HG03066 (cell line): ENCODE data around the gene RAD51B.

ENCODE experiments used
- ATAC-seq: cut with Tn5 transposase; IDR thresholded peaks from one replicate; pipeline ENCODE4 v1.9.1; 2021; ENCODE audit warnings: low read depth; ENCODE audit not compliant: unreplicated experiment

Gene RAD51B

GRCh38 chr14:67887478-67887877 is 67.9 kb downstream of the RAD51B start:
- no peak for ATAC-seq

GRCh38 chr14:67889455-67889854 is 69.9 kb downstream of the RAD51B start:
- no peak for ATAC-seq

DNA sequence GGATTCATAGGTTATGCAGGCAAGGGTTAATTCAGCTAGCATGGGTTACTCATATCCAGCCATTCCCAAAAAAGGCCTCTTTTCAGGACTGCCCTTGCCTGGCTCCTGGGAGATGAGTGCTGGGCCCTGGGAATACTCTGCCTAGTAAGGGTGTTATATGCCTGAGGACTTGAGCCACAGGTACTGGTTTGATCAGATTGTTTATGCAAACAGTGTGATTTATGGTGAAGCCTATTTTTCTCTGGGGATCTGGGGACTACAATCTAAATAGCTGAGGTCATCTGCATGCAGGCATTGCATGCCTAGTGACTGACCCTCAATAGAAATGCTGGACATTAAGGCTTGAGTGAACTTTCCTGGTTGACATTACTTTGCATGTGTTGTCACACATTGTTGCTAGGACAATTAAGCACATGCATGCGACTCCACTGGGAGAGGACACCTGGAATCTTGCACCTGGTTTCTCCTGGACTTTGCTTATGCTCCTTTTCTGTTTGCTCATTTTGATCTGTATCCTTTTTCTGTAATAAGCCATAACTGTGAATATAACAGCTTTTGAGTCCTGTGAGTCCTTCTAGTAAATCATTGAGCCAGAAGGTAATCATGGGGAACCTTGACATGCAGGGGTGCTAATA is 73.0 kb downstream of the RAD51B start:
- no peak for ATAC-seq

DNA sequence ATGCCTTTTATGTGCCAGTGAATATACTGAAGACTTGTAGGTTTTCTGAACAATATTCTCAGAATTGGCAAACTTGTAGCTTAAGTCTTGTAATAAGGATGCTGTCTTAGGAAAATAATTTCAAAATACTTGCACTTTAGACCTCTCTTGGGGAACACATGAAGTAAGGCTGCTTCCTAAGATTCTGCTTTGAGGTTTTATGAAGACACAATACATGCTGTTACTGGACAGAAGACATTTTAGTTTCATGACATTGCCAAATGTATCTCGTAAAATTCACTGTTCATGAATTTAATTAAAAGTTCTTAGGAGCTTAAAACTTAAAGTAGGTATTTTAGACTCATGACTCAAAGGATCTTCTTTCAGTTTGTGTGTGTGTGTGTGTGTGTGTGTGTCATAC is 80.7 kb downstream of the RAD51B start:
- ATAC-seq = no peak

GRCh38 chr14:67908052-67908754 is 88.6 kb downstream of the RAD51B start:
- no peak for ATAC-seq

DNA sequence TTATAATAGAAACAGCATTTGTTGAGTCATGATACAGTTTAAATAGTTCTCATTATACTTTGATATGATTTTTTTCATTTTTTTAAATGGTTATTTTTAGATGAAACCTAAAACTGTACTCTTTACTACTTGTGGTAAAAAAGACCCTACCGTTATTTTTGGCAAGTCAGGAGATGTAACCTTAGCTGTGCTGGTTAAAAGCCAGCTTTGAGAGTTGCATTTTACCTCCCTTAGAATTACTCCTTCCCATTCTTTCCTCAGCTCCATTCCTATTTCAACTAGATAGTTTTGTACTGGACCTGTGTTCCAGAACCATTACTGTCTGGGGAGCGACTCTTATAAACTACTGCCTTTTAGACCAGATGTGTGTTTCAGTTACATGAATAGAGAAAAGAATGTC is 92.0 kb downstream of the RAD51B start:
- ATAC-seq = no peak

DNA sequence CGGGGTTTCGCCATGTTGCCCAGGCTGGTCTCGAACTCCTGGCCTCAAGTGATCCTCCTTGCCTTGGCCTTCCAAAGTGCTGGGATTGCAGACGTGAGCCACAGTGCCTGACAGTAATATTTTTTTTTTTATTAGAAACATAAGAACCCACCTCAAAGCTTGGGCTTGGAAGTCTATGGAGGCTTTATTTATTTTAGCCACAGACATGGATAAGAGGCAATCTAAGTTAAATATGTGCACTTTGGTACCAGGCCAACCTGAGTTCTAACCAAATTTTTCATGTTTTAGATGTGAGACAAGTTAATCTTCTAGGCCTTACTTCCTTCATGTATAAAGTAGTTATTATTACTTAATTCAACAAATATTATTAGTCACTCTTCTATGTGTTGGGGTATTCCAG is 96.9 kb downstream of the RAD51B start:
- no peak for ATAC-seq

- no peak for ATAC-seq
Observed at GRCh38 chr14:67917006-67917405, 97.4 kb downstream of the RAD51B start.

DNA sequence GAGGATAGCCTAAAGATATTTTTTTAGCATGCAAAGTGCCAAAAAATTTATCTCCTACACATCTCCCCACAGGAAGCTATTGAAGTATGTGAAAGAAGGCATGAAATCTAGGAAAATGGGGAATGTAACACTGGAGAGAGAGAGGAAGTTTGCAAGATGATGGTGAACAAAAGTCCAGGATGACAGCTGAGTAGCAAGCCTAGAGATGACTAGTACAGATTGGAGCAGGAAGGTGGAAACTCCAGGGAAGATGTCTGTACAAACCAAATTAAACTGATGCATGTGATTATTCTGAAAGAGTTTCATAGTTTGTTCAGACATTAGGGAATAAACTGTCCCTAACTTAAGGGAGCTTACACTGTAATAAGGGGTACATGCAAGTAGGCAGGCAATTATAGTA is 99.3 kb downstream of the RAD51B start:
- no peak for ATAC-seq

GRCh38 chr14:67919259-67920032 is 99.9 kb downstream of the RAD51B start:
- no peak for ATAC-seq

GRCh38 chr14:67926821-67927220 is 107.2 kb downstream of the RAD51B start:
- ATAC-seq = no peak

DNA sequence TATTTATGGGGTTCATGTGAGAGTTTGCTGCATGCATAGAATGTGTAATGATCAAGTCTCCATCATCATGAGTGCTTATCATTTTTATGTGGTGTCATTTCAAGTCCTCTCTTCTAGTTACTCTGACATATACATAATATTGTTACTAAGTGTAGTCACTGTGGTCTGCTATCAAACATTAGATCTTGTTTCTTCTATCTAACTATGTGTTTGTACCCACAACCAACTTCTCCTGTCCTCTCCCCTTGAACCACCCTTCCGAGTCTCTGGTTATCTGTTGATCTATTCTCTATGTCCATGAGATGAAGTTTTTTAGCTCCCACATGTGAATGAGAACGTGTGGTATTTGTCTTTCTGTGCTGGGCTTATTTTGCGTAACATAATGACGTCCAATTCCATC is 107.7 kb downstream of the RAD51B start:
- ATAC-seq = no peak

DNA sequence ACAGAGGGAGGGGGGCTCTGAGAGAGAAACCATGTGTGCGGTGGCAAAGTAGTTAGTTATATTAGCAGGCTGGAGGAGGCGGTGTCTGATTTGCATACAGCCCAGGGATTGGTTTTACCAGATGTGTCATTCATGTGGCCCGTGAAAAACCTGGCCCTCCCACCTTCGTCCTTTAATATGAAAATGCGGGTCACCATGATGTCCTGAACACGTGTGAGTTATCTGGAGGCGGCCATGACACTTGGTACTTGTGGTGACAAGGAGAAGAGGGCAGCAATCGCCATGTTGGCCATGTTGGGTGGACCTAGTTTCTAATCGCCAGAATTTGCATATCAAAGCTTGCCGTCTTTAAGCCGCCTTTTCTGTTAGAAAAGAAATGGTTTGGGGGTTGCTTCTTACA is 108.8 kb downstream of the RAD51B start:
- no peak for ATAC-seq

DNA sequence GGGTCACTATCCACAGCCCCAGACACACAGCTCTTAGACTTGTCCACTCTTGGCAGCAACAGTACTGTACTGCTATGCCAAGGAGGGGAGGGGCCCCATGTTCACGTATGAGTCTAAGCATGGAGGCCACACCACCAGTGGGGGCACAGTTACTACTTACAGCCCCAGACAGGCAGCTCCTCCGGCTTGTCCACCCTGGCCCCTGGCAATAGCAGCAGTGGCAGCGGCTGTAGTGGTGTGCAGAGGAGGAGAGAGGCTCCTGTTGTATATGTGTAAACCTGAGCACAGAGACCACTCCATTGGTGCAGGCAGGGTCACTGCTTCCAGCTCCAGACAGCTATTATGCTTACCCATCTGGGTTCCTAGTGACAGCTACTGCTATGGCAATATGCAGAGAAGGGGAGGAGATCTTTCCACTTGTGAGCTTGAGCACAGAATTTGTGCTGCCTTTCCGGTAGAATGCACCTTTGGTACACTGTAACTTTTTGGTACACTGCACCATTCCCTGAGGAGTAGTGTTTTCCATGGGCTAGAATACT is 113.2 kb downstream of the RAD51B start:
- ATAC-seq = no peak

DNA sequence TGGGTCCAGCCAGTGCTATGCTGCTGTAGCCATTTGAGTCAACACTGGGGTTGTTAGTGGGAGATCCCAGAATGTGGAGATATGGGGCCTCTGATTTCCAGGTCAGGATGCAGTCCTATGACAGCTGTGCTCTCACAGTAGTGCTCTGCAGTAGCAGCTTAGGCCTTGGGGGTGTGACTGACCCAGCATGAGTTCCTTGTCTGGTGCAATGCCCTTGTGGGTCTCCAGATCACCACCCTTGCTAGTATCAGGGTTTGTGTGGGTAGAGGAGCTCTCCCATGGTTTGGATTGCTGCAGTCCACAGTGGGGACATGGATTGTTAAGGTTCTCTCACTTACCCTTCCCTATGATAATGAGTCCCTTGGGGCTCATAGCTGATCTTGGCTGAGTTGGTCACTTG is 113.7 kb downstream of the RAD51B start:
- ATAC-seq = no peak

GRCh38 chr14:67934087-67934486 is 114.5 kb downstream of the RAD51B start:
- ATAC-seq = no peak

- no peak for ATAC-seq
Observed at GRCh38 chr14:67934862-67935261, 115.3 kb downstream of the RAD51B start.

GRCh38 chr14:67935371-67935770 is 115.8 kb downstream of the RAD51B start:
- no peak for ATAC-seq

DNA sequence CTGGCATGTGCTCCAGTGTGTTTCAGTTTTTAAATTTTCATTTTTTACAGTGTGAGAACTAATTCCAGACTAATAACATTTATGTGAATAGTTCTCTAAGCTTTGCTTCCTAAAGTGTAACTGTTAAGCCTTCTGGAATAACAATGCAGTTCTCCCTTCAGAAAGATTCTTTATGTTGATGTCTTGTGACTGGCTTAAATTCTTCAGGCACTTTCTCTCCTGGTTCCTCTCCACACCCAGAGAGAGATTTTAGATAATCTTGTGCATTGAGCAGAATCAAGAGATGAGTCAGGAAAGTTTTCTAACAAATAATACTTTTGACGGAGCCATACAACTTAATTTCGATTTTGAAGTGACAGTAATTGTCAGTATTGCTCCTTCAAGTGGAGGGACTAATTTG is 118.5 kb downstream of the RAD51B start:
- no peak for ATAC-seq

DNA sequence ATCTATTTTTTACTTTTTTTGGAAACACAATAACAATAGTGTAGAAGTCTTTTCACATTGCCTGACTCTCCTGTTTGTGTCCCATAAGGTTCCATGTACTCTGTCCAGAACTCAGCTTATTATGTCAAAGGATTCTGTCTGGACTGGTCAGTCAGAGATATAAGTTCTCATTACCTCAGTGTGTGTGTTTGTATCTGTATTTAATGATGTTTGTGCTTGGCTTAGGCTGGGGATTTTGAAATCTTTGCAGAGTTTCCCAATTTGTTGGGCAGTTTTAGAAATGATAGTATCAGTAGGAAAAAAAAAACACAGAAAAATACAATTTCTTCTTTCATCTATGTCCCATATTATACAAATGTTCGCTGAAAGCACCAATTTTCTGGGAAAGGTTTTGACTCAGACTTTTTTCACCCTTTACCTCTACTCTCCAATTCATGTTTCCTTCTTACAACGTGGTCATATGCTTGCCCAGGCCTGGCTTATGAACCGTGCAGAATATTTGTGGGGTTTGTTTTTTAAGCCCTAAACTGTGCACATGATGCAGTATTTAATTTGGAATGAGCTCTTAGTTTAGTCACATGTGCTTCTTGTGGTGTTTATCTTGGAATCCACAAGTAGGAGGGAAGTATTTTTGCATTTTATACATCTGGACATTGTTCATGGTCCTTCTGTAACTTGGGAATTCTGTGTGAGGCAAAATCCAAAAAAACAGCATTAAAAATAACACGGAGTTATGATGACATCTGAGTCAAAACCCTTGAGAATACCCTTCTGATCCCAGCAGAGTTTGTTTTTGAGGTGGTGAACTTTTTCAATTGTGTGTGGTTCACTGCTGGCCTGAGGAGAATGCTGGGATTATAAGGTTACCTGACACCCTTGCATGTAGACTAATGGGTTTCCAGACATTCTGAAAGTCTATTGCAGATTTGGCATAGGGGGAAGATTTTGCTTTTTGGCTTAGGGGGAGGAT is 121.2 kb downstream of the RAD51B start:
- no peak for ATAC-seq
